DMS114 treated with DMSO at 0.1 percent for 48 hours (cell line): ENCODE measurements around the gene SCN1A.
"Not testable (repeated sequence)": the region's sequence is repeated elsewhere in the genome, so short reads cannot be mapped to it uniquely, and the experiment has no call there.

Experiments
- DNase-seq: peaks from one replicate; lab custom pipeline; 2025; ENCODE audit not compliant: unreplicated experiment; lab: John Stamatoyannopoulos, UW

Gene SCN1A

GRCh38 chr2:166135849-166136258 is 8.0 kb upstream of the SCN1A start:
- no peak for DNase-seq

DNA sequence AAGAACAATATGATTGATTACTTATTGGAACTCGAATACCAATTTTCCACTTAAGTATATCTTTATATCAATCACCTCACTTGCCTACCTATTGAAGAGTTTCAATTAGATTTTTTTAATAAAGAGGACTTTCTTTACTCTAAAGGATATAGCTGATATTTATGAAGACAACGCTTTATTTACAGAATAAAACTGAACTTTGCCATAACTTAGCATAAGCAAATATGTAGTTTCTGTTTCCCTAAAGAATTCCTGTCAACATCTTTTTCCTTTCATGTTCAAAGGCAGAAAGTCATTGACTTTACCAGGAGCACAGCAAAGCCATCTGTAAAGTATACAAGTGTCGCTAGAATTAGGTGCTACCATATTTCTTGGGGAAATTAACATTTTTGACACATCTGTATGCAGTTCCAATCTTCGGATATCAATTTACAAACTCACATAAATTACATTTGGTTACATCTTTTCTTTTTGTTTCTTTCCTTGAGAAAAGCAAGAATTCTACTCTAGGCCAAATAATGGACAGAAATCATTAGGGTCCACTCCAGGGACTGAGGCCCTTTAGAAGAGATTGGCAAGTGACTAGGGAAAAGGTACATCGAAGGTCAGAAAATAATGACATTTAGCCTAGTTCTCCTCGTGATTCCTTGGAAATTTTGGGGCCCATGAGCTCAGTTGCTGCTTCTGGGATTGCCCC is 7.5 kb upstream of the SCN1A start:
- DNase-seq: no peak

GRCh38 chr2:166134252-166135151 is 6.7 kb upstream of the SCN1A start:
- no peak for DNase-seq

DNA sequence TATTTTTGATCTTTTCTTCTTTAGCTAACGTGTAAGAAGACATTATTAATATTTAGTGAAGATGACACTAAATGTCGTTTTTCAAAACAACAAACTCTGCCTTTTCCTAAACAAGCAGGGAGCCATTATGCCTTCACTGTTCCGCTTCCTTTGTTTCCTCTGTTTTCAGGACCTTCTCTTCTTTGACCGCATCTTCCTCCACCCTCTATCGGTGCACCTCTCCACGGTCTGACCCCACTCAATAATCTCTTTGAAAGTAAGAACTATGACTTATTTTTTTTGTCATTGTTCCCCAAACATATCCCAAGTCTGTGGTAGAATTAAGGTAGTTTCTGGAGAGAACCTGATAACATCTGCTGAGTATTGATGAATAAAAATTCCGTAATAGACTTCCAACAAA is 5.8 kb upstream of the SCN1A start:
- no peak for DNase-seq

GRCh38 chr2:166128156-166128505 is 311 bp upstream of the SCN1A start:
- DNase-seq: no peak

- no peak for DNase-seq
These were observed 1.7 kb downstream of the SCN1A start for GRCh38 chr2:166126007-166126639.

DNA sequence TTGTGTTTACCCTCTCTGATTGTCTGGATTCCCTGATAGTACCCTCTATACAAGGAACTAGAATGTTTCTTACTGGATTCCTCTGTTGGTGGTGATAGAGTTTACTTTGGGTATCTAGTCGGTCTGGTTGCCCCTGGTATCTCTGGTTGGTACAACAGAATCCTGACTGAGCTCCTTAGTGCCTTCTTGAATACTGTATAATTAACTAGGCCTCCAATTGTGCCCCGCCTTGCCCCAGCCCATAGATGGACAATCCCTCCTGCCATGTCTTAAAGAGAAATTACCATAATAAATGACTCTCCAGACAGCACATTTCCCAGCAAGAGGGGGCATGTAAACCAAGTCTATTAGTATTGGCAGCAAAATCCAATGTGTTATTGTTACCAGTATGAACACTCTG is 2.3 kb downstream of the SCN1A start:
- DNase-seq: no peak

- no peak for DNase-seq
These were observed 9.6 kb downstream of the SCN1A start for GRCh38 chr2:166118180-166118579.

DNA sequence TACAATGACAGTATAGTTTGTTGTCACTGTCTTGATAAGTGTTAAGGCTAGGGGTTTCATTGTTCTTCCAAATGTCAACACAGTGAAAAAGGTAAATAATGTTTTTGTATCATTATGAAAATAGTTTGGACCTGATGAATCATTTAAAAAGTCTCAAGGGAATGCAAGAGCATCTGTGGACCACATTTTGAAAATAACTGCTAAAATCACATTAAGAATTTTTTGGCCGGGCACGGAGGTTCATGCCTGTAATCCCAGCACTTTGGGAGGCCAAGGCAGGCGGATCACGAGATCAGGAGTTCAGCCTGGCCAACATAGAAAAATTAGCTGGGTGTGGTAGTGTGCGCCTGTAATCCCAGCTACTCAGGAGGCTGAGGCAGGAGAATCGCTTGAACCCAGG is 10.3 kb downstream of the SCN1A start:
- no peak for DNase-seq

- no peak for DNase-seq
These were observed 12.2 kb downstream of the SCN1A start for GRCh38 chr2:166115589-166115988.

GRCh38 chr2:166112193-166112605 is 15.6 kb downstream of the SCN1A start:
- DNase-seq: no peak

- no peak for DNase-seq
These were observed 21.3 kb downstream of the SCN1A start for GRCh38 chr2:166106431-166107015.

DNA sequence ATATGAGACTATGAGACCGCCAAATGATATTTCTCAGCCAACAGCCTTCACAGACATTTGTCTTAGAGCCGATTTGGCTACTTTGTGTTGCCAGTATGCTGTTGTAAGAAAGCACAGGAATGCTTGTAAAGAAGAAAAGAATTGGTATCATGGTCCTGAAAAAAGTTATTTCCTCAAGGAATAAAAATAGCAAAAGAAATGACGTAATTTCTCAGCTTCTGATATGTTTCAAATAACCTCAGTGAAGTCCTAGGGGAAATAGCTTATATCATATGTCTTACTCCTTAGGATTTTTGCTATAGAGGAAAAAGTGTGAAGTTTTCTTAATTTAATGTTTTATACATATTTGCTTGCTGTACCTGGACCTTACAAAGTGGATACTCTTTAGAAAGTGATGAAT is 23.0 kb downstream of the SCN1A start:
- DNase-seq: no peak

DNA sequence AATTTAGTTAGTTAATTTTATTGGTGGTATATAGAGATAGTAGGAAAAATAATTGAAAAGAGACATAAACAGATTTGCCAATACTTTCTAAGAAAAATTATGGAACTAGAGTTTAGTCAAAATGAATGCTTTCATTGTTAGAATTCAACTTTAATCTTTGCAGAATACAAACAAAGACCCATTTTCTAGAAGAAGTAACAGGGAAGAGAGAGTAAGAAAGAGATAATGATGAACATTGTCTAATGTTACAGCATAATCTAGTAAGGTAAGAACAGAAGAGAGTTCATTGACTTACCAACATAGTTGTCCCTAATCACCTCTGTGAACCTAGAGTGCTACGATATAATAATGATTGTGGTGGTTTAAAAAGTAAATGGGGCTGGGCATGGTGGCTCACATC is 23.7 kb downstream of the SCN1A start:
- no peak for DNase-seq

DNA sequence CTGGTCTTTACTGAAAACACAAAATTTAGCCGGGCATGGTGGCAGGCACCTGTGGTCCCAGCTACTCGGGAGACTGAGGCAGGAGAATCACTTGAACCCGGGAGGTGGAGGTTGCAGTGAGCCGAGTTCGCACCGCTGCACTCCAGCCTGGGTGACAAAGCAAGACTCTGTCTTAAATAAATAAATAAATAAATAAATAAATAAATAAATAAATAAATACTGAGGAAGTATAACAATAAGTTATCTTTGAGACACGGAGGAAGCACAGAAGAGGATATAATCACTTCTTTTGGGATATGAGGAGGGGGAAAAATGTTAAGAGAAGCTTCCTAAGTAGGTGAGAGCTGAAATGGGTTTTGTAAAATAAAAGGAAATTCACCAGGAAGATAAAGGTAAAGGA is 24.5 kb downstream of the SCN1A start:
- not testable (repeated sequence) for DNase-seq

DNA sequence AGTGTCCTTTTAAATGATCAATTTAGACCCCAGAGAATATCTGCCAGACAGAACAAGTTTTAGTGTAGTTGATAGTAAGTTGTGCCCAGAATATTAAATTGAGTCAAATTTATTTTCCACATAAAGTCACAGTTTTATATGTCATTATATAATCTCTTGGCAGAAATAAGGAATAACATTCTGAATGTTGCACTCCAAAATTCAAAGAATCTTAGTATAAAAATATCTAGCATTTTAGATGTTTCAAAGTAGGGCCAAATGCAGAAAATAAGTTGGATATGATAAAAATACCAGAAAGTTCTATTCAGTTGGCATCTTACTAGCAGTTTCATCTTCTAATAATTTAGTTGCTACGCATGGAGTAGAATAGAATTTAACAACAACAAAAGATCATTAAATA is 33.5 kb downstream of the SCN1A start:
- DNase-seq: no peak

- no peak for DNase-seq
These were observed 34.9 kb downstream of the SCN1A start for GRCh38 chr2:166092889-166093288.

DNA sequence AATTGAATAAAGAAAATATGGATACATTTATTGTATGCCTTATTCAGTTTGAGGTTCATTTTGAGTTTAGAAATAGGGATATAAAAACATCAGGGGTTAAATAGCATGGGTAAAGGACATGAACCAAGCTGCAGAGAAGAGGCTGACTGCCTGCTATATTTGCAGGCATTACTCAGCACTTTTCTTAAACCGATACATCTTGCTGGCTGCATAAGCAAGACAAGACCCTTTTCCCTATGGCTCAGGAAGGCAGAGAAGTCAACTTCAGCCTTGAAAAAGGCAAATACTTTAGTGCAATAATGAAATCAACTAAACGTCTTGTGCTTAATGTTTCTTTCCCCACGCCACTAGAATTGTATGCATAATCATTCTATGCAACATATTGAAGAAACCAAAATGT is 36.4 kb downstream of the SCN1A start:
- no peak for DNase-seq

DNA sequence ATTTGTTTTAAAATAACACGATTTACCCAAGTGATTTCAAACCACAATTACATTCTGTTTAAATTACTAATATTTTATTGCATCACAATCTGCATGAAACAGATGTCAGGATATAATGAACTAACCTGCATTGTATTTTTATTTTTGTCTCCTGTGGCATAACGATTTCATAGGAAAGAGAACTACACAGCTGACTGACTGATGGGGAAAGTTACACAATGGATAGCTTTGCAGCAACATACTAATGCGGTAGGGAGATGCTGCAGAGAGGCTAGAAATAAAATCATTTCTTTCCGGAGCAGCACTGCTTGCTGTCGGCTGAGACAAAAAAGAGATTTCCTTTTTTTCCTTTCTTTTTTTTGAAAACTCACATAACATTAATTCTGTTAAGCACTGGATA is 36.9 kb downstream of the SCN1A start:
- DNase-seq: no peak

DNA sequence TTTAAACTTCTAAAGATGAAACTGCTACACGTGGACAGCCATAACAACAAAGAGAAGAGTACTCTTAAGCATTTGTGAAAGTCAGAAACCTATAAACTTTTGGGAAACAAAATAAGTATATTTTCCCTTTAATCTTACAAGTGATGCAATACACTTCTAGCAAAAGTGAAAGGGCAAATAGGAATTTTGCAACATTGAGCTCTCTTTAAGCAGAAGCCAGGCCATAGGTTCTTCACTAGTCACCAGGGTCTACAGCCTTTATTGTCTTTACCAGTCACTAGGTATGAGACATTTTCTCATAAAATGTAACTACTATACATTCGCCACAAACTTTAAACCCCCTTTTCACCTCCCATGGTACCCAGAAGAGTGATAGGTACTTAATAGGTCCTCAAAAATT is 37.5 kb downstream of the SCN1A start:
- DNase-seq: no peak

DNA sequence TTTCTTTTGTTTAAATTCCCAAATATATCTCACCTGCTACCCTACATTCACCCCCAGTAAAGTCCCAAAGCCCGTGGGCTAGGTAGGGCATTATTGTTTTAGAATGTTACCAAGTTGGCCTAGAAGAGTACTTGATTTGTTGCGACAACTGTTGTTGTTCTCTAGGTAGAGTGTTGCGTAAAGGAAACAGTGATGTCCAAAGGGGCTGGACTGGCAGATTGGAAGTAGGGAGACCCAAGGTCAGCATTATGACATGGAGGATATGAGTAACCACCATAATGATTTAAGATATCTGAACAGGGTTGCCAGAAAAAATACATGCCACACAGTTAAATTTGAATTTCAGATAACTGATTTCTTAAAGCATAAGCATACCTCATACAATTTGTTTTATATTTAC is 39.2 kb downstream of the SCN1A start:
- DNase-seq: no peak

DNA sequence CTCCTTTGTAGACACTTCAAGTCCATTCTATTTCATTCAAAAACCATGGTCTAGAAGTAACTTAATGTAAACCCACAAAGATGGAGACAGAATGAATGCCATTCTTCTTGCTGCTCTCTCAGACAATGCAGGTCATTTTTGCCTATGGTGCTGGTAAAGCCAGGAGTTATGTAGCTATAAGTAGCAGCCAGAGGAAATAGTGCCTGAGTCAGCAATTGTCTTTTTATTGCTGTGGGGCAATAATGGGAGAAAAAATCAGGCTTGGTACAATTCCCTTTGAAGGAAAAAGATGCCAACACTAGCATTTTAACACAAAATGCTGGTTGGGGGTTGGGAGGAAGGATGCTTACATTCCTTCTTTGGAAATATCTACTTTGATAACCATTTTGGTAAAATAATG is 43.5 kb downstream of the SCN1A start:
- DNase-seq: no peak
